ENCODE measurements around the gene TRDMT1.
"Not testable (repeated sequence)": the region's sequence is repeated elsewhere in the genome, so short reads cannot be mapped to it uniquely, and the experiment has no call there.

Gene TRDMT1

GRCh38 chr10:17126327-17126726, 75.1 kb downstream of the TRDMT1 start:
- DNase-seq (ENCODE audit: low spot score) = no peak

DNA sequence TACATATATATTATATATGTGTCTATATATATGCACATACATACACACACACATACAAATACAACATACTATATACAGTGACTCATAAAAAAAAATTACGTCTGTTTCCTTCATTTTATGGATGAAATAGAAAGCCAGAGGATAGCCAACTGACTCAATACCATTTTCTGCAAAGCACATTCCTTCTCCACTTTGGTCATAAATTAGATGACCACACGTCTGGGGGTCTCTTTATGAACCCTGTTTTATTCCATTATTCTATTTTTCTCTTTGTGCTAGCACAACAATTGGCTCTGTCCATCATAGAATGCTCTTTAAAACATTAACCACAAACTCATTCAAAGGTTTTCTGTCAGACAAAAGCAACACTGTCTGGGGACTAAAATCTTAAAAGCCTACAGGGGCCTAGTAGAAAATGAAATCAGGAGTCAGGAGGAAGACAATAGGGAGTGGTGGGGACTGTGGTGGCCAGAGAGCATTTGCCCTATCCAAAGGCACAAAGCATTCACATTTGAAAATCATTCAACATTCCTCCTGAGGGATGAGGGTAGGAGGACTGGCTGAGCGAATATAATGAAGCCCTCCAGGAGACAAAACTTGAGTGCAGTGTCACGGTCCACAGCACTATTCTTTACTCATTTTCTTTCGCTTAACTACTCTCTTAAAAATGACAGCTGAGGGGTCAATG, 76.1 kb downstream of the TRDMT1 start:
- DNase-seq (ENCODE audit: low spot score) = no peak

- DNase-seq (ENCODE audit: low spot score) = no peak
These were observed 77.5 kb downstream of the TRDMT1 start for GRCh38 chr10:17123961-17124360.

- peak; percentile 29 for DNase-seq (ENCODE audit: low spot score)
These were observed 78.5 kb downstream of the TRDMT1 start for GRCh38 chr10:17122726-17123661.

DNA sequence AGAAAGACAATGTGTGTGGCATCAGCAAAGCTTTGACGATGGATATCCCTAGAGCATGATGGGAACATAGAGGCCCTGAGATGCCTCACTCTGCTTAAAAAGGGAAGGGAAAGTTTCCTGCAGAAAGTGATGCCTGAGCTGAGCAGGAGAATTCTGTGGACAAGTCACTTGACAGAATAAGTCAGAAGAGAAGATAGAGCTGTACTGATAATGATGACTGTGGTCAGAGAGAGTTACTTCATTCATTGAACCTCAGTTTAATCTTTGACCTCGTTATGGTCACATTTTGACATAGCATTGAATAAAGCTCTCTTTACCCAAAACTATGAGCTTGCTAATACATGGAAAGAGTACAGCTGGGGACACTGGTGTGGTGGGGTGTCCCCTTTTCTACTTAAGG, 79.4 kb downstream of the TRDMT1 start:
- DNase-seq (ENCODE audit: low spot score) = no peak

GRCh38 chr10:17120694-17121093, 80.8 kb downstream of the TRDMT1 start:
- no peak for DNase-seq (ENCODE audit: low spot score)

DNA sequence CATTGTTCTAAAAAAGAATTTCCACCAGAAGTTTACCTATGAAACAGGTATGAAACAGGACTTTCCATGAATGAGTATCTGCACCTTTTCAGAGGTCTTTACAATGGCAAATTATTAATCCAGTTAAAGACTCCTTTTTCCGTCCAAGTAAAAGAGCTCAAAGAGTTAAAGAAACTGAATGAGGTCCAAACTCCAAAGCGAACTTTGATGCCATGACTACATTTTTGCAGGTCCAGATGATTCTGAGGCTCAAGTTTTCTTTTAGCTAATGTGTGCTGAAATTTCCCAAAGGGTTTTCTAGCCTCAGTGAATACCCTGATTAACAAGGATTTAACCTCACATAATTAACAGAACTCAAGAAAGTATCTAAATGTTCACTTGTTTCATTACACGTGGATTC, 81.6 kb downstream of the TRDMT1 start:
- no peak for DNase-seq (ENCODE audit: low spot score)

- no peak for DNase-seq (ENCODE audit: low spot score)
These were observed 85.3 kb downstream of the TRDMT1 start for GRCh38 chr10:17116193-17116592.

DNA sequence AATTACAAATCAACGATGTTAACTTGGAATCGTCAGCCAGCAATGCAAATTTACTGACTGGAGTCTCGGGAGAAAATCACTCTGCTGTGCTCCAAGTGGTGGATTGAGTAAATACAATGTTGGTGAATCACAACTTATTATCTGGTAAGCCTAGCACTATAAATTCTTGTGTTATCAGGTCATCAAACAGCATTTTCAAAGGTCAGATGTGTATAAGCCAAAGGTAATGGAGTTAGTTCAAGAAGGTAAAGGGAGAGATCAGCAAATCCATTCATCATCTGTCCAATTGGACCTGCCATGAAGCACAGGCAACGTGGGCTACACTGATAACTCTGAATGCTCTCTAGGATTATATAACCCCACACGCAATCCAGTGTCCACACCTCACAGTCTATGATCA, 85.8 kb downstream of the TRDMT1 start:
- DNase-seq (ENCODE audit: low spot score) = peak; percentile 71

GRCh38 chr10:17114878-17115444, 86.5 kb downstream of the TRDMT1 start:
- not testable (repeated sequence) for DNase-seq (ENCODE audit: low spot score)

DNA sequence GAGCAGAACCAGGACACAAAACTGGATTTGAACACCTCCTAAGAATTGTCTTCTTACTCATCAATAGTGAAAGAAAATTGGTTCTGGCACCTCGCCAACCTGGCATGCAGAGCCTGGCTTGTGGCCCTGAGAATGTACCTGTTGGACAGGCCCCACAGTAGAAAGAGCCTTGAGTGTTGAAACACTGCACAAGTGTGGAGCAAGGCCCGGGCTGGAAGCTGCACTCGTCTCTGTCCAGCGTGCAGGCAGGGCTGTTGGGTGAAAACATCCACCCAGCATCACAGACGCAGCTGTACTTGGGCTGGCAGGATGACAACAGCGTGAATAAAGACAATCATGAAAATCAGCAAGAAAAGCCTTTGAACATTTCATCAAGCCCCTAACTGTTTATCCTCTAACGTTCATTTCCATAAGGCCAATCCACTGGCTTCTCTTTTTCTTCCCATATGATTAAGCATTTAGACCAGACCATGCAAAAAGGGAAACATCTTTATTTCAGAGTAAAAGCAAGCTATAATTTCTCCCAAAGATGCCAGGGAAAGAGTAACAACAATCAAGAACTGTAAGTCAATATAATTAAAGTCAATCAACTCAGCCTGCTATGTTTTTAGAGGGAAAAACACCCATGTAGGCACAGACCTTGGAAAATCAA, 87.5 kb downstream of the TRDMT1 start:
- DNase-seq (ENCODE audit: low spot score) = no peak

DNA sequence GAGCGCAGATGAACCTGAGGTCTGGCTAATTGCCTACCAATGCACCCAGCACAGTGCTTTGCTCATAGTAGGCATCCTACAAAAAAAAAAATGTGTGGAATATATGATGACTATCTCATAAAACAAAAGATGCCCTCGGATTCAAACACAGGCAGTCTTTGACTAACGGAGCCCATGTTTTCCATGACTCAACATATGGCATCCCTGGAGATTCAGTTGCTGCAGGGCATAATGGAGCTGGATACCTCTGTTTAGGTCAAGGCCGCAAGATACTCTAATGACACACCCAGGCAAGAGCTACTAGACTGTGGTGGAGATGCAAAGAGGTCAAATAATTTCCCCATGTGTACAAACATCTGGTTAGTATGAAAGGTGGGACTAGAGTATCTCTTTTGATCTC, 88.1 kb downstream of the TRDMT1 start:
- DNase-seq (ENCODE audit: low spot score) = no peak

DNA sequence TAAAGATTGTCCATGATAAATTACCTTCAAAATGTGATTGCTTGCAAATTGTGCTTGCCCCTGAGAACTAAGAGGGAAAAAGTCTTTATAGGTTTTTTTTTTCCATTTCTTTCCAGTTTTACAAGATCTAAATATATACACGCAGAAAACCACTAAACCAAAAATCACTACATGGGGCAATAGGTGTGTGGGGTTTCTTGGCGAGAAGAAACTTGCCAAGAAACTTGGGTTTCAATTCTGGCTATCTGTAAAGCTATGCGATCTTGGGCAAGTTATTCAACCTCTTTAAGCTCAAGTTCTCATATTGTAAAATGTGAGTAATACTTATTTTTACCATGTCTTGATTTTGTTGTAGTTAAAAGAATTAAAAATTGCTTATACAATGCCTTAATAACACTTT, 88.9 kb downstream of the TRDMT1 start:
- no peak for DNase-seq (ENCODE audit: low spot score)

- DNase-seq (ENCODE audit: low spot score) = peak; percentile 87
These were observed 91.8 kb downstream of the TRDMT1 start for GRCh38 chr10:17109475-17110207.

DNA sequence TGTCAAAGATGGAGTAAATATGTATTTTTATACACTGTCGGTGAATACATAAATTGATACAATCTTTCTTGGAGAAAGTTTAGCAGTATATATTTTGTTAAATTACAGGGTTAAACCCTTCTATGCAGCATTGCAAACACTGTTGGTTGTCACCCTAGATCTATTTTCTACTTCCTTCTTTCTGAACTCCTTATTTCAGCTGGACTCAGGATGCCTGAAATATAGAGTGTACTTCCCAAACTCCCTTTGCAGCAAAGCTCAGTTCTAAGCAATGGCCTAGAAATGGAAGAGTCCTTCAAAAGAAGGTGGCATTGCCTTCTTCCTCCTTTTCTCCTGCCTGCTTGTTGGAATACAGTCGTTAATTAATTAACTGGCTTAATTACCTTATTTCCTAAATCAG, 92.4 kb downstream of the TRDMT1 start:
- no peak for DNase-seq (ENCODE audit: low spot score)

- DNase-seq (ENCODE audit: low spot score) = no peak
These were observed 94.5 kb downstream of the TRDMT1 start for GRCh38 chr10:17106991-17107390.

DNA sequence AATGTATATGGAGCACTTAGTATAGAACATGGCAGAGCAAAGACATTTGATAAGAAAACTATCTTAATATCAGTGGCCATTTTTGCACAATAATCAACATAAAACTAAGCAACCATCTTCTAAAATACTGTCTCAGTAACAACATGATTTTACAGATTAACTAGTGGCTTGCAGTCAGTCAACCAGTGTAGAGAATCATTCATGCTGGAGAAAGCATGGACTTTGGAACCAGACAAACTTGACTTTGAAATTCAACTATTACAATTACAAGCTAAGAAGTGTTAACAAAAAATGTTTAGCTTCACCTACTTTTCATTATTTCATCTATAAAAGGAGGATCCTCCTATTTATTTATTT, 99.6 kb downstream of the TRDMT1 start:
- no peak for DNase-seq (ENCODE audit: low spot score)

DNA sequence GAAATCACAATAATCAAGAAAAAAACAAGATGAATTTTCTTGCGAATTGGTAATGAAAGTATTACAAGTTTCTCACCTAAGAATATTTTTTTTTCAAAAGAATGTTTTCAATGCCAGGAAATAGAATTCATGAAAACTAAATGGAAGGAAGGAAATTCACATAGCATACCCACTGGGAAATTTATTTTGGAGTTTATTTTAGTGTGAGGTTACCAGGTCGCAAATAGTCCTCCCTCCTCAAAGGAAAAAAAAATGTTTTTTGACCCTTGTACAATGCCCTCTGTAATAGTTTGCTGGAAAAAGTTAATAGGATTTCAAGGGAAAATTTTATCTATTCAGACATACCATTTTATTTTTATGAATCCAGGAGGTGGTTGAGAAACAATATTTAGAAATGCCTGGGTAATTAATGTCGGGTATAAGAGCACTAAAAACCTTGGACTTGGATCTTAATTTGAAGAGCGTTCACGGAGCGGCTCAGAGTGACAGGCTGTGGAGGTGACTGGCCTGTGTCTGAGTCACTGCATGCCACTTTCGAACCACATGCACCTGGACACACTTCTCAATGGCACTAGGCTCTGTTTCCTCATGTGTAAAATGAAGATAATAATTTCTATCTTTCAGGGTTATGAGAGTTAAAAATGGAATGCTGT, 100.1 kb downstream of the TRDMT1 start:
- DNase-seq (ENCODE audit: low spot score) = no peak

DNA sequence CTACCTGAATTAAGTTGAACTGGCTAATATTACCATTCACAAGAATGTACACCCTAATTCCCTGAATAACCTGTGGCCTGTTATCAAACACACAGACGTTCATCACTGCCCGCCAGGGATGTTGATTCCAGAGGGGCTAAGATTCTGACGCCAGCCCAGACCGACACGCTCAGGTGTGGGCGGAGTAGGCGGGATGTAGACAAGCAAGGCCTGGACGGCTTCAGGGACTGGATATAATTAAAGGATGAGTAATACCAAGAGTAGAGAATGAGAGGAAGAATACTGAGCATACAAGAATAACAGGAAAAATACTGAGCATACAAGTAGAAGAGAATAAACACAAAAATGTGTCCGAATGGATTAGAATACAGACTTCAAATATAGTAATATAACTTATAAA, 100.9 kb downstream of the TRDMT1 start:
- DNase-seq (ENCODE audit: low spot score) = no peak

DNA sequence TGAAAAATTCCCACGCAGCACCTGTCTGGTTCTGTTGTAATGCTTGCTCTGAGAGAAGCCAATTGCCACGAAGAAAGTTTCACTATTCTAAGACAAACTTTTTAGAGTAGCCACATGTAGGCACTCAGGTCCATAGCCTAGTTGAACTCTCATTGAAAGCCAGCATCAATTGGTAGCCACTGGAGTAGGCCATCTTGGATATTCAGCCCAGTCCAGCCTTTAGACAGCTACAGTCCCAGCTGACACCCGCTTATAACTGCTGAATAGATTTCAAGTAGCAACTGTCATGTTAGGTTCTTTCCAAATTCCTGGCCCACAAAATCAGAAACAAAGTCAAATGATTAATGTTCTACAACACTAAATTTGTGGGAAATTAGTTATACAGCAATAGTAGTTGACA, 103.5 kb downstream of the TRDMT1 start:
- no peak for DNase-seq (ENCODE audit: low spot score)

Data from RKO (cell line).